ENCODE data around the gene NPAT. TPM values are rescaled to one million over a fixed set of nuclear protein-coding genes. Genes with fewer than 3 reads are reported as not detected.

Gene NPAT
- total RNA-seq, 1 experiment from 2014 or later = 18.6 TPM

- Histone ChIP-seq H3K9me3 (ENCODE audit: insufficient read depth, low read depth) (no peaks in the 10 kb centered on the region), H3K27me3 (ENCODE audit: insufficient read depth, low read depth) (no peaks in the 10 kb centered on the region), H3K4me3 (no peak overlapping the region), H3K4me1 (replicated peaks; ENCODE audit: insufficient read depth) (no peaks in the 10 kb centered on the region), H3K79me2 (ENCODE audit: low read depth) (no peaks in the 10 kb centered on the region), H2AFZ (no peak overlapping the region), H4K20me1 (ENCODE audit: insufficient read depth) (no peaks in the 10 kb centered on the region), H3K27ac (no peak overlapping the region), H3K4me2 (no peak overlapping the region), H3F3A (ENCODE audit: insufficient read depth, low read depth) (peaks cover 19% of the 10 kb centered on the region), H3K9me2 (ENCODE audit: insufficient read depth) (no peaks in the 10 kb centered on the region; the same call in 1 of the 2 replicates), H3K36me3 (ENCODE audit: low read depth) (peaks cover 10% of the 10 kb centered on the region; the same call in 1 of the 2 replicates)
- ChIA-PET POLR2A (ENCODE audit: unreplicated experiment) (no interaction called here), CTCF (no interaction called here)
- intact Hi-C loops (cut with micrococcal nuclease; ENCODE audit: unreplicated experiment) = no loop called here
- no peak for TF ChIP-seq CTCF (conservative IDR thresholded peaks at IDR 0.05)
- TF ChIP-seq EZH2 (IDR thresholded peaks at IDR 0.05; ENCODE audit: low read depth) = no peak
- BruUV-seq (replicated peaks) = no TSS peak
- DNase-seq = peak in 1 of 2 experiments; percentile 33
These were observed 90.4 kb downstream of the NPAT start for GRCh38 chr11:108131993-108132392.

GRCh38 chr11:108128772-108129171 is 93.7 kb downstream of the NPAT start:
- no peak overlapping the region for H2AFZ ChIP-seq
- H4K20me1 ChIP-seq (ENCODE audit: insufficient read depth) = no peaks in the 10 kb centered on the region
- H3K4me2 ChIP-seq = no peak overlapping the region
- peaks cover 5% of the 10 kb centered on the region for H3F3A ChIP-seq (ENCODE audit: insufficient read depth, low read depth)
- no peak overlapping the region for H3K27ac ChIP-seq
- 0 out of 2 replicates have a peak, but pooled peaks cover 1% of the 10 kb centered on the region for H3K4me1 ChIP-seq (replicated peaks; ENCODE audit: insufficient read depth)
- DNase-seq = no peak
- no peak for TF ChIP-seq EZH2 (IDR thresholded peaks at IDR 0.05; ENCODE audit: low read depth)
- no peak for TF ChIP-seq CTCF (conservative IDR thresholded peaks at IDR 0.05)
- H3K79me2 ChIP-seq (ENCODE audit: low read depth) = 0 out of 2 replicates have a peak, but pooled peaks cover 2% of the 10 kb centered on the region
- no TSS peak for BruUV-seq (replicated peaks)
- H3K36me3 ChIP-seq (ENCODE audit: low read depth) = peaks cover 10% of the 10 kb centered on the region; the same call in 1 of the 2 replicates
- no peaks in the 10 kb centered on the region for H3K9me3 ChIP-seq (ENCODE audit: insufficient read depth, low read depth)
- H3K4me3 ChIP-seq = no peak overlapping the region
- ChIA-PET CTCF (interaction anchor here (0.7 kb wide), 1 partner anchor 1977 kb away, joined by 3 read pairs; no protein-coding TSS in a partner anchor), POLR2A (ENCODE audit: unreplicated experiment) (no interaction called here)
- intact Hi-C loops (cut with micrococcal nuclease; ENCODE audit: unreplicated experiment) = no loop called here
- H3K27me3 ChIP-seq (ENCODE audit: insufficient read depth, low read depth) = no peaks in the 10 kb centered on the region
- no peaks in the 10 kb centered on the region; the same call in 1 of the 2 replicates for H3K9me2 ChIP-seq (ENCODE audit: insufficient read depth)

GRCh38 chr11:108125096-108125495 is 97.3 kb downstream of the NPAT start:
- no peaks in the 10 kb centered on the region for H3F3A ChIP-seq (ENCODE audit: insufficient read depth, low read depth)

More at GRCh38 chr11:108125096-108125495, 97.3 kb downstream of the NPAT start:
- no peak for DNase-seq
- Histone ChIP-seq H3K4me1 (replicated peaks; ENCODE audit: insufficient read depth) (peaks cover 12% of the 10 kb centered on the region), H3K79me2 (ENCODE audit: low read depth) (peaks cover 19% of the 10 kb centered on the region; the same call in 1 of the 2 replicates), H3K36me3 (ENCODE audit: low read depth) (no peaks in the 10 kb centered on the region), H4K20me1 (ENCODE audit: insufficient read depth) (no peaks in the 10 kb centered on the region), H3K4me3 (no peak overlapping the region), H3K9me2 (ENCODE audit: insufficient read depth) (no peaks in the 10 kb centered on the region), H3K9me3 (ENCODE audit: insufficient read depth, low read depth) (no peaks in the 10 kb centered on the region), H3K27ac (no peak overlapping the region), H2AFZ (no peak overlapping the region), H3K27me3 (ENCODE audit: insufficient read depth, low read depth) (no peaks in the 10 kb centered on the region), H3K4me2 (no peak overlapping the region)
- BruUV-seq (replicated peaks) = no TSS peak
- POLR2A ChIA-PET (ENCODE audit: unreplicated experiment) = no interaction called here
- no peak for TF ChIP-seq EZH2 (IDR thresholded peaks at IDR 0.05; ENCODE audit: low read depth)
- no peak for TF ChIP-seq CTCF (conservative IDR thresholded peaks at IDR 0.05)
- CTCF ChIA-PET = no interaction called here
- intact Hi-C loops (cut with micrococcal nuclease; ENCODE audit: unreplicated experiment) = no loop called here
